Measurements from ENCODE around the gene STAM.

STAM gene

GRCh38 chr10:17643755-17644484, at the start of gene STAM:
TSS of gene STAM (plus strand) at chr10:17644151. CDS start at chr10:17644340, 189 bp downstream.
- H3K4me3 ChIP-seq (ENCODE audit: low read depth, low read length) = peak within 1 kb of the TSS; percentile 98
- peak; percentile 79 for DNase-seq (ENCODE audit: low read depth)
- TF ChIP-seq CTCF (IDR thresholded peaks at IDR 0.05; ENCODE audit: control insufficient read depth, extremely low read depth, insufficient read depth) = no peak

- no peak for DNase-seq (ENCODE audit: low read depth)
- H3K4me3 ChIP-seq (ENCODE audit: low read depth, low read length) = no peak overlapping the region
- no peak for TF ChIP-seq CTCF (IDR thresholded peaks at IDR 0.05; ENCODE audit: control insufficient read depth, extremely low read depth, insufficient read depth)
Measured at GRCh38 chr10:17597386-17597785, 46.6 kb upstream of the STAM start.

GRCh38 chr10:17599089-17599488, 44.9 kb upstream of the STAM start:
- TF ChIP-seq CTCF (IDR thresholded peaks at IDR 0.05; ENCODE audit: control insufficient read depth, extremely low read depth, insufficient read depth) = peak; percentile 58
- peak; percentile 37 for DNase-seq (ENCODE audit: low read depth)
- H3K4me3 ChIP-seq (ENCODE audit: low read depth, low read length) = no peak overlapping the region

GRCh38 chr10:17605936-17606335, 38.0 kb upstream of the STAM start:
- no peak for TF ChIP-seq CTCF (IDR thresholded peaks at IDR 0.05; ENCODE audit: control insufficient read depth, extremely low read depth, insufficient read depth)
- no peak for DNase-seq (ENCODE audit: low read depth)
- H3K4me3 ChIP-seq (ENCODE audit: low read depth, low read length) = no peak overlapping the region

GRCh38 chr10:17606547-17607040, 37.4 kb upstream of the STAM start:
- DNase-seq (ENCODE audit: low read depth) = no peak
- no peak for TF ChIP-seq CTCF (IDR thresholded peaks at IDR 0.05; ENCODE audit: control insufficient read depth, extremely low read depth, insufficient read depth)
- H3K4me3 ChIP-seq (ENCODE audit: low read depth, low read length) = no peak overlapping the region

GRCh38 chr10:17607060-17607459, 36.9 kb upstream of the STAM start:
- no peak overlapping the region for H3K4me3 ChIP-seq (ENCODE audit: low read depth, low read length)
- no peak for TF ChIP-seq CTCF (IDR thresholded peaks at IDR 0.05; ENCODE audit: control insufficient read depth, extremely low read depth, insufficient read depth)
- DNase-seq (ENCODE audit: low read depth) = no peak
